ENCODE measurements around the gene CSMD2. TPM values are rescaled to one million over a fixed set of nuclear protein-coding genes. Genes with fewer than 3 reads are reported as not detected.
"Not testable (repeated sequence)": the region's sequence is repeated elsewhere in the genome, so short reads cannot be mapped to it uniquely, and the experiment has no call there.

CSMD2 gene
- total and polyA plus RNA-seq, 7 experiments from 2014 or later: 0.02 TPM; not detected in 6

- Mint-ChIP-seq H3K27me3 (peaks cover 2 to 53% (median 42%) of the 10 kb centered on the region in 5 donors), H3K27ac (no peak overlapping the region), H3K36me3 (no peaks in the 10 kb centered on the region), H3K4me3 (no peak overlapping the region), H3K4me1 (no peaks in the 10 kb centered on the region), H3K9me3 (peaks cover 0 to 7% (median 0%) of the 10 kb centered on the region in 11 donors)
- CTCF ChIA-PET: no interaction called here
- no peak for ATAC-seq
- Histone ChIP-seq H3K27me3 (ENCODE audit: control insufficient read depth in 2 of 2, insufficient read depth in 2 of 2, low read length in 2 of 2) (no peaks in the 10 kb centered on the region), H3K4me3 (ENCODE audit: low read length) (no peak overlapping the region), H3K4me1 (ENCODE audit: control insufficient read depth in 2 of 2, insufficient read depth in 2 of 2, low read length in 2 of 2) (no peaks in the 10 kb centered on the region), H3K36me3 (ENCODE audit: control insufficient read depth in 2 of 3, insufficient read depth in 3 of 3, low read length in 3 of 3) (no peaks in the 10 kb centered on the region), H3K27ac (ENCODE audit: low read depth, low read length) (no peak overlapping the region), H3K9me3 (ENCODE audit: control insufficient read depth in 2 of 3, low read length in 3 of 3) (no peaks in the 10 kb centered on the region)
- intact Hi-C loops (cut with micrococcal nuclease): no loop called here
- DNase-seq: no peak
- POLR2A ChIA-PET: no interaction called here
These were observed 23.4 kb upstream of the CSMD2 start for GRCh38 chr1:34188418-34188817.

- ChIA-PET CTCF (no interaction called here), POLR2A (no interaction called here)
- no peaks in the 10 kb centered on the region for H3K36me3 ChIP-seq (ENCODE audit: control insufficient read depth in 2 of 3, insufficient read depth in 3 of 3, low read length in 3 of 3)
- Mint-ChIP-seq H3K27me3 (peaks cover 2 to 50% (median 39%) of the 10 kb centered on the region in 5 donors), H3K4me3 (no peak overlapping the region), H3K36me3 (no peaks in the 10 kb centered on the region), H3K27ac (no peak overlapping the region), H3K9me3 (peaks cover 0 to 9% (median 0%) of the 10 kb centered on the region in 11 donors), H3K4me1 (no peaks in the 10 kb centered on the region)
- no peaks in the 10 kb centered on the region for H3K4me1 ChIP-seq (ENCODE audit: control insufficient read depth in 2 of 2, insufficient read depth in 2 of 2, low read length in 2 of 2)
- H3K27me3 ChIP-seq (ENCODE audit: control insufficient read depth in 2 of 2, insufficient read depth in 2 of 2, low read length in 2 of 2): no peaks in the 10 kb centered on the region
- DNase-seq (no peak), ATAC-seq (no peak)
- H3K9me3 ChIP-seq (ENCODE audit: control insufficient read depth in 2 of 3, low read length in 3 of 3): no peaks in the 10 kb centered on the region
- no peak overlapping the region for H3K4me3 ChIP-seq (ENCODE audit: low read length)
- no peak overlapping the region for H3K27ac ChIP-seq (ENCODE audit: low read depth, low read length)
- intact Hi-C loops (cut with micrococcal nuclease): no loop called here
These were observed 21.9 kb upstream of the CSMD2 start for GRCh38 chr1:34186741-34187494.

DNA sequence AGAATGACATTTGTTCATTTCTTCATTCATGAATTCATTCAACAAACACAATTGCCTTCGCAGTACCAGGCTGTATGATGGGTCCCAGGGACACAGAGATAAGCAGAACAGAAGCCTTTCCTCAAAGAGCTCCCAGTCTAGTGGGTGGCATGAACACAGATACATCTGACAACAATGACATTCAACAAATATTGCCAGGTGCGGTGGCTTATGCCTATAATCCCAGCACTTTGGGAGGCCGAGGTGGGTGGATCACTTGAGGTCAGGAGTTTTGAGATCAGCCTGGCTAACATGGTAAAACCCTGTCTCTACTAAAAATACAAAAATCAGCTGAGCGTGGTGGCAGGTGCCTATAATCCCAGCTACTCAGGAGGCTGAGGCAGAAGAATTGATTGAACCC is 18.4 kb upstream of the CSMD2 start:
- H3K27me3 ChIP-seq (ENCODE audit: control insufficient read depth in 2 of 2, insufficient read depth in 2 of 2, low read length in 2 of 2); H3K27ac ChIP-seq (ENCODE audit: low read depth, low read length); POLR2A ChIA-PET; ATAC-seq; H3K9me3 ChIP-seq (ENCODE audit: control insufficient read depth in 2 of 3, low read length in 3 of 3); H3K9me3 Mint-ChIP-seq; DNase-seq; H3K36me3 ChIP-seq (ENCODE audit: control insufficient read depth in 2 of 3, insufficient read depth in 3 of 3, low read length in 3 of 3); H3K36me3 Mint-ChIP-seq; H3K4me1 ChIP-seq (ENCODE audit: control insufficient read depth in 2 of 2, insufficient read depth in 2 of 2, low read length in 2 of 2); H3K4me1 Mint-ChIP-seq; CTCF ChIA-PET; H3K4me3 Mint-ChIP-seq; H3K27ac Mint-ChIP-seq; intact Hi-C loops (cut with micrococcal nuclease); H3K4me3 ChIP-seq (ENCODE audit: low read length): not testable (repeated sequence)
- peaks cover 16 to 60% (median 46%) of the 10 kb centered on the region in 5 donors for H3K27me3 Mint-ChIP-seq

DNA sequence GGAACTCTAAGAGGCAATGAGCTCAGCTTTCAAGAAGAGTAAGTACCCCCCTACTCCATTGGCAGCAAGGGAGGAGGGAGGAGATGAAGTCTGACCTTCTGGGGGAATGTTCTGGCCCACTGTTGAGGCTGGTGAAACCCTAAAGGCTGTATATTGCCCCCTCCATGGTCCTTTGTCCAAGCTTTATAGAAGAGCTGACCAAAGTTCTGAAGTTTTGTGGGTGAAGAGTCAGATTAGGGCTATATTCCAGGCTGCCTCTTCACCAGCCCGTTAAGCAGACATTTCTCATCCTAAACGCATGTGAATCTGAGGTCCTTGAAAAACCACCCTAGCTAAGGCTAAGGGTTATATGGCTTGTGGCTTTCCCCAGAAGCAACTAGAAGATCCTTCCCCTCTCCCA is 13.0 kb upstream of the CSMD2 start:
- no peaks in the 10 kb centered on the region for H3K9me3 ChIP-seq (ENCODE audit: control insufficient read depth in 2 of 3, low read length in 3 of 3)
- peaks cover 39 to 67% (median 60%) of the 10 kb centered on the region in 5 donors for H3K27me3 Mint-ChIP-seq

DNA sequence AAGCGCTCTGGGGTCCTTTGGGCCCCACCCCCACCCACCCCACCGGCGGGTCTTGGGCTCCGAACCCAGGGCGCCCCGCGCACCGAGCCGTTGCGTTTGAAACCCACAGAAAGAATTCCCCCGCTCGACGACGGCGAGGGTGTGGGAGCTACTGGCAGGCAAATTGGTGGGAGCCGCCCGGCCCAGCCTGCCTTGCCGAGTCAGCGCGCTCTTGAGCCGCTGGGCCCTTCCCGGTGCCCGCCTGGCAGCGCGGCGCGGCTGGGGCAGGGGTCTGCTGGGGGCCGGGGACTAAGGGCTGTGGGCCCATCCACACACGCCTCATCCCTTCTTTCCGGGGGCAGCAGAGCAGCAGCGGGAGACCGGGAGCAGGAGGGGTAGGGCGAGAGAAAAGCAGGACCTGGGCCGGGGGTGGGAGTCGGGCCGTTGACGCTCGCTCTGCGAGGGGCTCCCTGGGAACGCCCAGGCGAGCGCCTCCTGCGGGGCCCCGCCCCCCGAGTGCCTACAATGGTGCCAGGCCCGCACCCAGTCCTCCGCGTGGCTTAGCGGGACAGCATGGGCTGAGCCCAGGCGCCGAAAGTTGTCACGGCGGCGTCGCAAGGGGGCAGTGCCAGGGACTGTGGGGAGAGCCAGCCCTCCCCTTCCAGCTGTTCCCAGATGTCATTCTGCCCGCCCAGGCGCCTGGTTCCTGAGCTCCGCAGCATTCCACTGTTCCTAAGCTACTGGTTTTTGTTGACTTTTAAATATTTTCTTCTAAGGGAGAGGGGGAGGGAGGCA is 12.0 kb upstream of the CSMD2 start, which contains the start of gene C1orf94:
C1orf94 (plus strand) TSS at position 78 of the 774 bp plus-strand sequence. CDS start 883 bp downstream, outside the sequence.
- ChIA-PET POLR2A (no interaction called here), CTCF (no interaction called here)
- Histone ChIP-seq H3K27me3 (ENCODE audit: control insufficient read depth in 2 of 2, insufficient read depth in 2 of 2, low read length in 2 of 2) (peaks cover 3 to 9% of the 10 kb centered on the region in 2 donors), H3K27ac (ENCODE audit: low read depth, low read length) (no peak within 1 kb of the TSS), H3K9me3 (ENCODE audit: control insufficient read depth in 2 of 3, low read length in 3 of 3) (no peaks in the 10 kb centered on the region), H3K4me3 (ENCODE audit: low read length) (no peak within 1 kb of the TSS), H3K36me3 (ENCODE audit: control insufficient read depth in 2 of 3, insufficient read depth in 3 of 3, low read length in 3 of 3) (no peaks in the 10 kb centered on the region), H3K4me1 (ENCODE audit: control insufficient read depth in 2 of 2, insufficient read depth in 2 of 2, low read length in 2 of 2) (no peaks in the 10 kb centered on the region)
- H3K36me3 Mint-ChIP-seq: peaks cover 0 to 3% (median 0%) of the 10 kb centered on the region in 5 donors
- H3K4me1 Mint-ChIP-seq: no peaks in the 10 kb centered on the region
- H3K27me3 Mint-ChIP-seq: peaks cover 43 to 67% (median 56%) of the 10 kb centered on the region in 5 donors
- ATAC-seq: no peak
- intact Hi-C loops (cut with micrococcal nuclease): no loop called here
- H3K9me3 Mint-ChIP-seq: peaks cover 0 to 11% (median 2%) of the 10 kb centered on the region in 11 donors
- no peak within 1 kb of the TSS for H3K4me3 Mint-ChIP-seq
- DNase-seq: no peak
- H3K27ac Mint-ChIP-seq: no peak within 1 kb of the TSS

More for the DNA sequence above, 13.0 kb upstream of the CSMD2 start:
- Mint-ChIP-seq H3K4me3 (no peak overlapping the region), H3K27ac (no peak overlapping the region), H3K4me1 (no peaks in the 10 kb centered on the region), H3K36me3 (peaks cover 0 to 3% (median 0%) of the 10 kb centered on the region in 5 donors), H3K9me3 (peaks cover 0 to 11% (median 3%) of the 10 kb centered on the region in 11 donors)
- Histone ChIP-seq H3K27ac (ENCODE audit: low read depth, low read length) (no peak overlapping the region), H3K36me3 (ENCODE audit: control insufficient read depth in 2 of 3, insufficient read depth in 3 of 3, low read length in 3 of 3) (no peaks in the 10 kb centered on the region), H3K4me1 (ENCODE audit: control insufficient read depth in 2 of 2, insufficient read depth in 2 of 2, low read length in 2 of 2) (no peaks in the 10 kb centered on the region), H3K27me3 (ENCODE audit: control insufficient read depth in 2 of 2, insufficient read depth in 2 of 2, low read length in 2 of 2) (peaks cover 3 to 9% of the 10 kb centered on the region in 2 donors), H3K4me3 (ENCODE audit: low read length) (no peak overlapping the region)
- ChIA-PET POLR2A (no interaction called here), CTCF (no interaction called here)
- intact Hi-C loops (cut with micrococcal nuclease): no loop called here
- no peak for ATAC-seq
- DNase-seq: no peak

DNA sequence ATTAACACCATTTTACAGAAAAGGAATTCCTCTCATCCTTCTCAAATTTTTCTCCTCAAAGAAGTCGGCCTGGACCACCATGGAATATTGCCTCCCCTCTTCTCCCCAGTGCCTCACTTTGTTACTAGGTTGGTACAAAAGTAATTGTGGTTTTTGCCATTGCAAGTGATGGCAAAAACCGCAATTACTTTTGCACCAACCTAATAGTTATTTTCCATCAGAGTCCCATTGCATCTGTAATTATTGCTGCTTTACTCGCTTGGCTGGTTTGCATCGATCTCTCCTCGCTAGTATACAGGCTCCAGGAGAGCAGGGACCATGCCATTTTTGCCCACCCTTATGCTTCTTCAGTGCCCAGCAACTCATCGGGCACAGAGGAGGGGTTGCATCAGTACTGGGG is 10.7 kb upstream of the CSMD2 start:
- Mint-ChIP-seq H3K27ac (no peak overlapping the region), H3K27me3 (peaks cover 47 to 67% (median 54%) of the 10 kb centered on the region in 5 donors), H3K36me3 (peaks cover 0 to 3% (median 0%) of the 10 kb centered on the region in 5 donors), H3K4me3 (no peak overlapping the region), H3K4me1 (no peaks in the 10 kb centered on the region), H3K9me3 (peaks cover 0 to 8% (median 1%) of the 10 kb centered on the region in 11 donors)
- ATAC-seq (no peak), DNase-seq (no peak)
- no peaks in the 10 kb centered on the region for H3K36me3 ChIP-seq (ENCODE audit: control insufficient read depth in 2 of 3, insufficient read depth in 3 of 3, low read length in 3 of 3)
- H3K27ac ChIP-seq (ENCODE audit: low read depth, low read length): no peak overlapping the region
- no peaks in the 10 kb centered on the region for H3K4me1 ChIP-seq (ENCODE audit: control insufficient read depth in 2 of 2, insufficient read depth in 2 of 2, low read length in 2 of 2)
- ChIA-PET CTCF (no interaction called here), POLR2A (no interaction called here)
- peaks cover 0 to 9% of the 10 kb centered on the region in 2 donors for H3K27me3 ChIP-seq (ENCODE audit: control insufficient read depth in 2 of 2, insufficient read depth in 2 of 2, low read length in 2 of 2)
- H3K4me3 ChIP-seq (ENCODE audit: low read length): no peak overlapping the region
- H3K9me3 ChIP-seq (ENCODE audit: control insufficient read depth in 2 of 3, low read length in 3 of 3): no peaks in the 10 kb centered on the region
- intact Hi-C loops (cut with micrococcal nuclease): no loop called here
